Brain pericyte (primary cell): ENCODE results near the gene SLC37A4.
A peak's percentile ranks its signal among the peaks of the same experiment; 100 is the strongest.
"Not testable (repeated sequence)": the region's sequence is repeated elsewhere in the genome, so short reads cannot be mapped to it uniquely, and the experiment has no call there.

Experiments used
- DNase-seq: peaks from one replicate; pipeline ENCODE4 v3.0.0-alpha.2; 2012; ENCODE audit warnings: low read depth, low spot score

SLC37A4 gene

DNA sequence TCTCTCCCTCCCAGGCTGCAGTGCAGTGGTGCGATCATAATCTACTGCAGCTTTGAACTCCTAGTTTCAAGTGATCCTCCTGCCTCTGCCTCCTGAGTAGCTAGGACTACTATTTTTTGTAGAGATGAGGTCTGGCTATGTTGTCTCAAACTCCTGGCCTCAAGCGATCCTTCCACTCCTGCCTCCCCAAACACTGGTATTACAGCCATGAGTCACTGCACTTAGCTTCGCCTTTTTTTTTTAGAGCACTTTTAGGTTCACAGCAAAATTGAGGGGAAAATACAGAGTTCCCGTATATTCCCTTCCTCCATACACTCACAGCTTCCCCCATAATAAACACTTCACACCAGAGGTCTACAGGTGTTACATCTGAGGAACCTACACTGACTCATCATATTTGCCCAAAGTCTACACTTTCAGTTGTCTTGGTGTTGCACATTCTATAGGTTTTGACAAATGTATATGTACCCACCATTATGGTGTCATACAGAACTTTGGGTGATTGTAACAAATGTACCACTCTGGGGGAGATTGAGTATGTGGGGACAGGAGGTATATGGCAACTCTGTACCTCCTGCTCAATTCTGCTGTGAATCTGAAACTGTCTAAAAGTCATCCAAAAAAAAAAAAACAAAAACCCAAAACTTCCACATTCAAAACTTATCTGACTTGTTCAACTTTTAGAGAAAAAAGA lies 11.3 kb upstream of the SLC37A4 start:
- no peak for DNase-seq

DNA sequence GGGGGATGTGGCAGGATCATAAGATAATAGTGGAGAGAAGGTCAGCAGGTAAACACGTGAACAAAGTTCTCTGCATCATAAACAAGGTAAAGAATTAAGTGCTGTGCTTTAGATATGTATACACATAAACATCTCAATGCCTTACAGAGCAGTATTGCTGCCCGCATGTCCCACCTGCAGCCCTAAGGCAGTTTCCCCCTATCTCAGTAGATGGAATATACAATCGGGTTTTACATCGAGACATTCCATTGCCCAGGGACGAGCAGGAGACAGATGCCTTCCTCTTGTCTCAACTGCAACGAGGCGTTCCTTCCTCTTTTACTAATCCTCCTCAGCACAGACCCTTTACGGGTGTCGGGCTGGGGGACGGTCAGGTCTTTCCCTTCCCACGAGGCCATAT lies 8.8 kb upstream of the SLC37A4 start:
- not testable (repeated sequence) for DNase-seq

DNA sequence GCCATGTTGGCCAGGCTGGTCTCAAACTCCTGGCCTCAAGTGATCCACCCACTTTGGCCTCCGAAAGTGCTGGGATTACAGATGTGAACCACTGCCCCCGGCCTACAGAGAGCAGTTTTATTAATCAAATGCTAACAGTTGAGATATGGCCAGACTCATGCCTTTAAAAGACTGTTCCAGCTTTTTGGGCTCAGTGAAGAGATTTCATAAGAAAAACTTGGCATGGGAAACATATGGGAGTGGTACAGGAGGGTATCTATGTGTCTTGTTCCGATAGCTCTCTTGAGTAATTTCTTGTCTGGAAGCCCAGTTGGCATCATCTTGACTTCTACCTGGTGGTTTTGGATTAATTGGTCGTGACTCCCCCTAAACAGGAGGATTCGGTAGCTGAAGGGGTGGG lies 8.2 kb upstream of the SLC37A4 start:
- DNase-seq: no peak

DNA sequence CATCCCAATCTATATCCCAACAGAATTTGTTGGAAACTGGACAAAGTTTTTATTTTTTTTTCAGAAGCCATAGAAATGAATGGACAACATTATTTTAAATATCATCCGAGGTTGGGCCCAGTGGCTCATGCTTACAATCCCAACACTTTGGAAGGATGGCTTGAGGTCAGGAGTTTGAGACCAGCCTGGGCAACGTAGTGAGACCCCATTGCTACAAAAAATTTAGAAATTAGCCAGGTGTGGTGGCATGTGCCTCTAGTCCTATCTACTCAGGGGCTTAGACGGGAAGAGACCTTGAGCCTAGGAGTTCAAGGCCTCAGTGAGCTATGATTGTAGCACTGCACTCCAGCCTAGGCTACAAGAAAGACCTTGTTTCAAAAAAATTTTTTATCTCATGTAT lies 4.1 kb upstream of the SLC37A4 start:
- no peak for DNase-seq

DNA sequence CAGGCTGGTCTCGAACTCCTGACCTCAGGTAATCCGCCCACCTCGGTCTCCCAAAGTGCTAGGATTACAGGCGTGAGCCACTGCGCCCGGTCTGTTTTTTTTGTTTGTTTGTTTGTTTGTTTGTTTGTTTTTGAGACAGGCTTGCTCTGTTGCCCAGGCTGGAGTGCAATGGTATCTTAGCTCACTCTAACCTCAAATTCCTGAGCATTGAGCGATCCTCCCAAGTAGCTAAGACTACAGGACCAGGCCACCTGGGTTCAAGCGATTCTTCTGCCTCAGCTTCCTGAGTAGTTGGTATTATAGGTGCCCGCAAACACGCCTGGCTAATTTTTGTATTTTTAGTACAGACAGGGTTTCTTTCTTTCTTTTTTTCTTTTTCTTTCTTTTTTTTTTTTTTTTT lies 2.7 kb upstream of the SLC37A4 start:
- not testable (repeated sequence) for DNase-seq

DNA sequence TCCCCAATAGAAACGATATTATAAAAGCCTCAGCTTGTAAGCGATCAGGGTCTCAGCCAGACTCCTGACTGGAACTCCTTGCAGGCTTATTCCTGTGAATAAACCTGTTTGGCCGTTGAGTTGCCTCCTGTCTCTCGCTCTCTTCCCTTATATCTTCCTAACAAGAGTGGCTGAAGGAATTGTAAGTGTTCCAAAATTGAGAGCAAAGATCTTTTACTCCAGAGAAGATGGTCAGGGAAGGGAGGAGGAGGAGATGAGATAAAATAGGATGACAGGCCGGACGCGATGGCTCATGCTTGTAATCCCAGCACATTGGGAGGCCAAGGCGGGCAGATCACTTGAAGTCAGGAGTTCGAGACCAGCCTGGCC lies 1.2 kb upstream of the SLC37A4 start:
- DNase-seq: no peak

DNA sequence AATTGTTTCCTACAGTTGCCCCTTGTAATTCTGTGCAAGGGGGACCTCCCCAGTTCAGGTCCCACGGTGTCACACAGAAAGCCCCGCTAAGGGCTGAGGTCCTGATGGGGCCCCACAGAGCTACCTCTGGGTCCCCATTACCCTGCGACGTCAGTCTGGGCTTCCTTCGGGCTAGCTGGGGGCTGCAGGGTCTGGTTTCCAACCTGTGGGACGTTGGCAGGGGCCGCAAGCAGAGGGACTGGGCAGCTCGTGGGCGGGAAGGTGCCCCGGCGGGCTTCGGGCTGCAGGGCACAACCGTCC lies 698 bp downstream of the SLC37A4 start:
- no peak for DNase-seq

DNA sequence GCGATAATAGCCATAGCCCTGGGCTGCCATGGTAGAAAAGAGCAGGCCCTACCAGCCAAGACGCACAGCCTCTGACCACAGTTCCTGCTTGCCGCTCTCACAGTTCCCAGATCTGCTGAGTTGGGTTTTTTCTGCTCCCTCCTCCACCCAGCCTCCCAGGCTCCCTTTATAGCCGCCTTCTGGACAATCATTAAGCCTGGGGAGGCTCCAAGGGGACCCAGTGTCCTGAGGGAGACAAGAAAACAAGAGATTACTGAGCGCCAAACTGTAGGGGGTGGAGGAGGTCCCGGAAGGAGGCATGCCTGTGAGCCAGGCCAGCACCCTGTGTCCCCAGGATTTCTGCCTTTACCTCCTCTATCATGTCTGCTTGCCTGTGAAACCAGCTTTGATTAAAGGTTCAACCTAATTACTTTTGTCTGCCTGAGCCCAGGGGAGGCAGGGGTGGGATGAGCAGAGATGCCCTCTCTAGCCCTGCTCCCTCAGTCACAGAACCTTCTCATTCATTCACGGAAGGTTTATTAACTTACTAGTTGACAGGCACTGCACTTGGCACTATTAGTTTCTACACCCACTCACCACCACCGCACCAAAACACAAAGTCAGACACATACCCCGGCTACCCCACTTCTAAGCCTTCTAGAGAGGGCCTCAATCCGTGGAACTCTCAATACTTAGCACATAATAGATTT lies 1.2 kb downstream of the SLC37A4 start:
- no peak for DNase-seq

DNA sequence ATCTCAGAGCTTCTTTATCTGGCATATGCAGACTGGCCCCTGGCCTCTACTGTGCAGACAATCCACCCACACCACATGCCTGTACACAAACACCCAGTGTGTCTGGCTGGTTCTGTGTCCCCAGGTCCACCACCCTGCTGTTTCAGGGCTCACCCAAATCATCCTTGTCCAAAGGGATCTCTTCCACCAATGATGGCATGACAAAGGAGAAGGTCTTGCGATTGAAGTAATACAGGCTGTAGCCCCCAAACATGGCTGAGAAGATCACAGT lies 1.7 kb downstream of the SLC37A4 start:
- DNase-seq: no peak

DNA sequence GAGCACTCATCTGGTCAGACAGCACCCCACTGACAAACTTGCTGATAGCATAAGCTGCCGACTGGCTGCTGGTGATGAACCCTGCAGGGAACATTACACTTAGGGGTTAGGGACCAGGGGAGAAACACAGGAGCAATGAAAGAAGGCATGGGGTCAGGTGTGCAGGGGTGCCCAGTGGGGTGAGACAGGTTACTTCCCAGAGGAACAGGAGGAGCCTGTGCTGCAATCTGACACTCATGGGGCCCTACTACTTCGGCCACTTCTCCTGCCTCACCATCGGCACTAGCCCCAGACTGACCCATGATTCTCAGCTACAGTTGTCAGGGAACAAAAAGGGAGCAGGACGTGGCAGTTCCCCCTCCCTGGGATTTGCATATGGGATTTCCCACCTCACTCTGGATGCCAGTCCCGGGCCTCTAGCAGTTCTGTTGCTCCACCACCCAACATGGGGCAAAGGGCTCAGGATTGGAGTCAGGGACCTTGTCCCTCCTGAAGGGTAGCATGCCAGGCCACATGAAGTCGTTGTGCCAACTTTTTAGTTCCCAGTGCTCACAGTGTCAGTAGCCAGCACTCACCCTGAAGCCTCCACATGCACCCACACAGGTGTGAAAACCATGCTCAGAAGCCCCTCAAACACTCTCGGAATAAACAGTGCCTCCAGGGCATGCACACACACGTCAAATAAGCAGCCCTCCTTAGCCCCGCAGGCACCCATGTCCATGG lies 2.2 kb downstream of the SLC37A4 start:
- no peak for DNase-seq

DNA sequence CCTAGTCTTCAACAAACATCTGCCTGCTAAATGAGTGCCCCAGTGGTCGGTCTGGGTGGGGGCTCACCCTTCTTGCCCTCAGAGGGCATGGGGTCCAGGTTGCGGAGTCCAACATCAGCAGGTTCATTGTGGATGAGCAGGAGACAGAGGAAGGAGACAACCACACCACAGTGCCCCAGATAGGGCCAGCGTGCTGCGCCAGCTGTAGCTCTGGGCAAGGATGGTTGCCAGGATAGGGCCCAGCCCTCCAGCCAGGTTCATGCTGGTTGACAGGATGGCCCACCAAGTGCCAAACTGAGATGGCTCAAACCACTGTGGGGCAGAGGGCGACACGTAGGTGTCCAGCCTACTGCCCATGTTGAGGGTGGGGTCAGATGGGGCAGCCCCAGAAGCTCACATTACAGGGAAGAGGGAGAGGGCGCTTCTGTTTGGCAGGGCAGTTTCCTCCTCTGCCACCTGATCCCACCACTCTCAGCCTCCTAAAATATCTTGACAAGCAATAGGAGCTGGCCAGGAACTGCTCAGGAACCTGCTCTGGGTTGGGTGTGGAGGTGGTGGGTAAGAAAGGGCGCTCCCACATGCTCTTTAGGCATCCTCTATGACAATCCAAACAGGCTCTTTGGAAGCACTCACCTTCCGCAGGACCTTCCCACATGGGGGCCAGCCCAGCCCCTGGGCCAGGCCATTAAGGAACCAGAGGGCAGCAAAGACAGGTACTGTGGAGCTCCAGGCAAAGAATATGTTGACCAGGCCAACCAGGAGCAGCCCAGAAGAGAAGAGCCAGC lies 2.9 kb downstream of the SLC37A4 start:
- no peak for DNase-seq

DNA sequence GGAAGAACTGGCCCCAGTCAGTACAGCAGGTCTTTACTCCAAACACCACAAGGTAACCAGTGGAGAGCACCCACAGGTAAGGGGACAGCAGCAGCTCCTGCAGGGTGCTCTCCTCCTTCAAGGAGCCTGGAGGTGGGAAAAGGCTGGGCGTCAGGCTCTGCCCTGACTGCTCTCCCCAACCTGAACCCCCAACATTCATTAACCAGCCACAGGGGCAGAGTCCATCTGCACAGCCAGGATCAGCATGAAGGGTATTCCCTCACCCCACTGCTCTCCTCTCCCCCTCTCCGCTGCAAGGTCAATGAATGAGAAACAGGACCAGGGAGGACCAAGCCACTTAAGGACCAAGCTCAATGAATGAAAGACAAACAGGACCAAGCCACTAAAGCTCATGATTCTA lies 3.7 kb downstream of the SLC37A4 start:
- DNase-seq: no peak

DNA sequence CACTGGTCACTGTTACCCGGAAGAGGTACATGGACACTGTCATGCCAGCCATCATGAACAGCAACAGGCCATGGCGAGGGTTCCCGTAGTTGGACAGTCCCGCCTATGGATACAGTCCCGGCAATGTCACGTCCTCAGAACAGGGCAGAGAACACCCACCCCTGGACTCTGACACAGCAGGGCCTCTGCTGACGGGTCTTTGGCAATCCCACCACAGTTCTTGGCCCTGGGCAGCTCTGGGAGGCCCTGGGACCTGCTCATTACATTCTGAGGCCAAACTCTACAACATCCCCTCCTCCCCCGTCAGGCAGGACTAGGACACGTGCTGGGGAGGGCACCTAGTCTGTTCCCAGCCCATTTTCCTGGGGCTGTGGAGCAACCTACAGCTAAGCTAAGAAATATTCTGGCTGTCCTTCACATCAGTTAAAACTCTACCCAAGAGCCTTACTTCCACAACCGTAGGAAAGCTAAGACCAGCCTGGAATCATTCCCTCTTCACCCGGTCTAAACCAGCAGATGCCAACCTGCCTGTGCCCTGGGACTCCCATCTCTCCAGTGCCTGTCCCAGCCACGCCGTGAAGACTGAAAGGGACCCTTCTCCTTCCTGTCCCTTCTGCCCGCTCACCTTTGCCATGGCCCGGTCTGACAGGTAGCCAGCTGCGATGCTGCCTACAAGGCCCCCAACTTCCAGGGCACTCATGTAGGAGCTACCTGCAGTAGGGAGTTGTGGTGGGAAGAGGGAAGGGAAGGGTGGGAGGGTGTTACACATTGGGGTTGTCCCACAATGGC lies 4.5 kb downstream of the SLC37A4 start:
- DNase-seq: no peak

DNA sequence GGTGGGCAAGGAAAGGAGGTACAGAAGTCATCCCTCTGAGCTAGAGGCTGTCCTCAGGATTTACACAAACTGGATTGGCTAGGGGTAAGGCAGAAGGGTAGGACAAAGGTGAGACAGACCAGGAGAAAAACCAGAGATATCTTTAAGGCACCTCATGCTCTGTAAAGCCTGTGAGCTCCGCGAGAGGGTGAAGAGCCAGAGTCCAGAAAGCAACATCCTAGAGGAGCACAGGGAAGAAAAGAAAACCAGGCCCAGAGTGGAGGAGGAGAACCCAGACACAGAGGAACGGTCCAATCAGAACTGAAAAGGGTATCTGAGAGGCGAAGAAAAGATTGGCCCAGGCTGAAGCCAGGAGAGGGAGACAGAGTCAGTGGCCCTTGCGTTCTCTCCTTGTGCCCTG lies 5.1 kb downstream of the SLC37A4 start:
- no peak for DNase-seq

DNA sequence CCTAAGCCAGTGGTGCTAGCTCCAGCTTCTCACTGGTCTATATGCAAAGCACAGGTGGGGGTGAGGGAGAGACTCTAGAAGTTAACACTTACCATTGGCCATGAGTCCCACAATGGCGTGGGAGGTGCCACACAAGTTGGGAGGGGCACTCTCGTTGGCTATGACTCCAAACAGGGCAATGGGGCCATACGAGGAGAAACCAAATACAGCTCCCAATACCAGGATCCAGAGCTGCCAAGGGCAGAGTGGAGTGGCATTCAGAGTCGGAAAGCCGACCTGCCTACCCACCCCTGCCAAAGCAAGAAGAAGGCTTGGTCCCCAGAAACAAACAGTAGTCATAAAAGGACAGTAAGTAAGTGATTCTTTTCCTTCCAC lies 5.6 kb downstream of the SLC37A4 start:
- no peak for DNase-seq

DNA sequence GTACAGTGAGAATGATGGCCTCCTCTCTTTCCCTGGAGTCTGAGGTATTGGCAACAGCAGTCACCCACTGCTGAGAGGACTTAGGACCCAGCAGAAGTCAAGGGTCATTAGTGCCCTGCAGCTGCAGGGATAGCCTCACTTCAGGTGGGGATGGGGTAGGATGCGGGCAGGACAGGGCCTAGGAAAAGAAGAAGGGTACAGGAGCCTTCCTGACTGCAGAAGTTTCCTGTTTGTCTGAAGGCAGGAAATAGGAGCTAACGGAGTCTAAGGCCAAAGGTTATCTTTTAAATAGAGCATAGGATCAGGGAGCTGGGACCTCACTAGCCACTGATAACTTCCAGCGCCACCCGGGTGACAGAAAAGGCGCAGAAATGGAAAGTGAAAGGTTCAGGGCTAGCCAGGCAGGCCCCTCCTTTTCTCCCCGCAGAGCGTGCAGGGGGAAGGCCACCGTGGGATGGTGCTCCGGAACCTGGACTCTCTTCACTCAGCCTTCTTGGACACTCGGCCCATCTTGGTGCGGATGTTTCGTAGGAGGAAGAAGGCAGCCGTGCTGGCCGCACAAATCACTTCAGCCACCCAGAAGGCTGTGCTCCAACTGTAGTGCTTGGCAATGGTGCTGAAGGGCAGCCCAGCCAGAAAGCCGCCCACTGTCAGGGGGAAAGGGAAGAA lies 6.1 kb downstream of the SLC37A4 start:
- DNase-seq: no peak

DNA sequence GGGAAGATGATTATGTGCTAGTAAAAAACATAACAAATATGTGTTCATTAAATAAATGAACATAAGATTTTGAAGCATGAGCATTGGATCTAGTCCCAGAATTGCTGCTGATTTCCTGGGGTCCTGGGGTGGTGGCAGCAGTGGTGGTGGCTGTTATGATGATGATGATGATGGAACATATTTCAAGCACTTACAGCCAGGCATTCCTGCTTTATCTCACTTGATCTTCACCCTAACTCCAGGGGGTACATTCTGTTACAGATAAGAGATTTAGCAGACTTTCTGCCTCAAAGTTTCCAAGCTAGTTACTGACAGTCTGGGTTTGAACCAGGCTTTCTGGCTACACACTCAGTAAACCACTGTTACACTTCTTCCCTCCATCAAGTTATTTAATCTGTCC lies 6.9 kb downstream of the SLC37A4 start:
- no peak for DNase-seq

DNA sequence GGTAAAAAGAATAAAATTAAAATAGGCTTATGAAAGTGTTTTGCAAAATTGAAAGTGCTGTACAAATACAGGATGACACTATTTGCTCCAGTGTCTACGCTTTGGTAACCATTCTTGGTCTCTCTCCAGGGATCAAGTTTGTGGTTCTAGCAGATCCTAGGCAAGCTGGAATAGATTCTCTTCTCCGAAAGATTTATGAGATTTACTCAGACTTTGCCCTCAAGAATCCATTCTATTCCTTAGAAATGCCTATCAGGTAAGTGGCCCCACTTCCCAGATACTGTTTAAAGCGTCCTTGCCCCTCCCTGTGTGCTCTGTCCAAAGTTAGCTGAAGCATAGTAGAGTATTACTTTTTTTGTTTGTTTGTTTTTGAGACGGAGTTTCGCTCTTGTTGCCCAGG lies 9.0 kb downstream of the SLC37A4 start:
- DNase-seq: no peak

DNA sequence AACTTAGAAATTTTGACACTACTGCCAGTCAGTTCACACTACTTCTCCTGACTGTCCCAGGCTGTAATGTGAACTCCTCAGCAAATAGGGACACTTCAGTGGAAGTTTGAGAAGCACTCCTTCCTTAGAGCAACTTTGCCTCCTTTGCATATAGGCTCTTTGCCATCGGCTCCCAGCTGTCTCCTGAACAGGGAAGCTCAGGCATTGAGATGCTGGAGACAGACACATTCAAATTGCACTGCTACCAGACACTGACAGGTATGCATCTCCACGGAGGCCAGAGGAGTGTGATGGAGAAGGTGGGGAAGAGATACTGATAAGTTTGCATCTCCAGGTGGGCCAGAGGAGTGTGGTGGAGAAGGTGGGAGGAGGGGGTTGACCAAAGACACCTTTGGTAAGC lies 10.7 kb downstream of the SLC37A4 start:
- DNase-seq: no peak

DNA sequence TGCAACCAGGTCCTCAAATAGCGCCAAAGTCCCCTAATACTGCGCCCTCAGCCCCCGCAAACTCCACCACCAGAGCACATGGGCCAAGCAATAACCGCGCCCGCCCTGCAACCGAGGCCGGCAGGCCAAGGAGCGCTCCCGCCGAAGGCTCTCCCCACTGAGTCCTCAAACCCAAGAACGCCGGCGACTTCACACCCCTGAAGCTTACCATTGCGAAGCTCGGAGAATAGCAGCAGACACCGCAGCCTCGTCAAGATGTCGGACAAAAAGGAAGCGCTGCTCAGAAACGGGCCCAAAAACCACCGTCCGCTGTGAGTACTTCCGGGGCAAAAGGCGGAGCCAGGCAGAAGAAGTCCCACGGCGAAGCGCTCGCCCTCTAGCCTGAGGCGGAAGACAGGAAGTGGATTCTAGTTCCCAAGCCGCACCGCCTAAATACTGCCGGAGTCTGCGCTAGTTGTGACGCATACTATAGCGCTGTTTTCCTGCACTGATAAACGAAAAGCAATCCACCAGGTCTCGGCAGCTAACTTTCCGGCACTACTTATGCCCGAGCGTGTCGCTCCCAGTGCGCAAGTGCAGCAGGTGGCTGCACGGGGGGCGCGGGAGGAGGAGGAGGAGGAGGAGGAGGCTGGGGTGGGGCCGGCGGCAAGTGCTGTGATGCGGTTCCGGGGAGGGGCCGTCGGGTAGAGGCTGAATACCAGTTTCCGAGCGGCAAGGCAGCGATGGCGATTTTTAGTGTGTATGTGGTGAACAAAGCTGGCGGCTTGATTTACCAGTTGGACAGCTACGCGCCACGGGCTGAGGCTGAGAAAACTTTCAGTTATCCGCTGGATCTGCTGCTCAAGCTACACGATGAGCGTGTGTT lies 12.4 kb downstream of the SLC37A4 start, which contains the start of the genes RPS25 and TRAPPC4:
Gene RPS25, minus strand, starts transcription at position 270 of the 865 bp plus-strand sequence. Its CDS starts 59 bp downstream, at position 211.
Gene TRAPPC4, plus strand, starts transcription at position 693 of the 865 bp plus-strand sequence. Its CDS starts 30 bp downstream, at position 723.
- peak; percentile 90 for DNase-seq
